ENCODE data around the gene B3GNT5.
A peak's percentile ranks its signal among the peaks of the same experiment; 100 is the strongest.

Gene B3GNT5, protein sequence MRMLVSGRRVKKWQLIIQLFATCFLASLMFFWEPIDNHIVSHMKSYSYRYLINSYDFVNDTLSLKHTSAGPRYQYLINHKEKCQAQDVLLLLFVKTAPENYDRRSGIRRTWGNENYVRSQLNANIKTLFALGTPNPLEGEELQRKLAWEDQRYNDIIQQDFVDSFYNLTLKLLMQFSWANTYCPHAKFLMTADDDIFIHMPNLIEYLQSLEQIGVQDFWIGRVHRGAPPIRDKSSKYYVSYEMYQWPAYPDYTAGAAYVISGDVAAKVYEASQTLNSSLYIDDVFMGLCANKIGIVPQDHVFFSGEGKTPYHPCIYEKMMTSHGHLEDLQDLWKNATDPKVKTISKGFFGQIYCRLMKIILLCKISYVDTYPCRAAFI

DNA sequence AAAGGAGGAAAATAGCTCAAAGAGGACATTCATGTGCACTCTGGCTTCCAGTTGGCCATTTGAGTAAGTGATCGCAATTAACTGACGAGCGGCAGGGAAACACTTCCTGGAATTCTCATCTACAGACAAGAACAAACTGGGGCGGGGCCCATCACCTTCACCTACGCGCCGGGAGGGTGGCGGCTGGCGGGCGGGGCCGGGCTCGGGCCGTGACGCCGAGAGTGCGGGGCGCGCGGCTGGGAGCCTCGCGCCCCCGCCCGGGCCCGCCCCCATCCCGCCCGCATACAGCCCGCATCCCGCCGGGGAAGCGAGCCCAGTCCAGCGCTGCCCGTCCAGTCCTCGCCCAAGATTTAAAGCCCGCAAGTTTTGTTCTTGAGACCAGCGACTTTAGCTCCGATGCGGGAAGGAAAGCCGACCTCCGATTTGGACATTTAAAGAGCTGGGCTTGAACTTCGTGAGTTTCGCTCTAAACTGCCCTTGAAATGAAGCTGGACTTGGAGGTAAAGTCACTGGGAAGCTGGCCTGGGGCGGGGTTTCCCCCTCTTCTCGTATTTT lies at the start of gene B3GNT5:
B3GNT5 (plus strand) TSS at position 281 of the 555 bp plus-strand sequence. CDS start 16,546 bp downstream, outside the sequence.
- Mint-ChIP-seq H3K36me3 (no peaks in the 10 kb centered on the region), H3K27me3 (peaks cover 30% of the 10 kb centered on the region), H3K4me3 (peak within 1 kb of the TSS; percentile 78), H3K27ac (peak within 1 kb of the TSS; percentile 34), H3K9me3 (no peaks in the 10 kb centered on the region), H3K4me1 (no peaks in the 10 kb centered on the region)
- ATAC-seq, result no peak

DNA sequence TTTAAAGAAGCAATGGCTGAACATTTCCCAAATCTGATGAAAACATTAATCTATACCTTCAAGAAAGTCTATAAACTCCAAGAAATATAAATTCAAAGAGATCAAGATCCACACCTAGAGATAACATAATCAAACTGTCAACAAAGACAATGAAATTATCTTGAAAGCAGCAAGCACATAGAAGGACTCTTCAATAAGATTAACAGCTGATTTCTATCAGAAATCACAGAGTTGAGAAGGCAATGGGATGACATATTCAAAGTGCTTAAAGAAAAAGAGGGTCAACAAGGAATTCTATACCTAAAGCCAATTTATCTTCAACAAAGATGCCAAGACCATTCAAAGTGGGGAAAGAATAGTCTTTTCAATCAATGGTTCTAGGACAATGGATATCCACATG lies 49.4 kb upstream of the B3GNT5 start:
- ATAC-seq, result no peak
- Mint-ChIP-seq H3K36me3 (peaks cover 14% of the 10 kb centered on the region), H3K27me3 (peaks cover 45% of the 10 kb centered on the region)

DNA sequence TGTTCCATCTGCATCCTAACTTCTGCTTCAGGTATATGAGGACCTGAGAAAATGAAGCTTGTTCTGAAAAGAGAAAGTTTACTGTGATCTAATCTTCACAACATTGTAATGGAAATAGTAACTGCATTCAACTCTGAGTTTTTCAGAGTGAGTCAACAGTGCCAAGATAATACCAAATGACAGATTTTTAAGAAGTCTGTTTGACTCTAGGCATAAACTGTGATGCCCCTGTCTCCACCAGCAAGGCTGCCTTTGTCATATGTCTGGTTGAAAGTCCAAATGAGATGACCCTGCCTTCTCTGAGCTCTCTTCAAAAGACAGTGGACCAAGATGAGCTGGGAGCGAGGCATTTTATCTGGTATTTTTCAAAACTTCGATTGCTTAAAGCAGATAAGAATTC lies 44.8 kb upstream of the B3GNT5 start:
- Mint-ChIP-seq H3K27ac (no peak overlapping the region), H3K4me1 (peaks cover 15% of the 10 kb centered on the region), H3K4me3 (no peak overlapping the region), H3K36me3 (peaks cover 12% of the 10 kb centered on the region), H3K27me3 (peaks cover 53% of the 10 kb centered on the region), H3K9me3 (peaks cover 10% of the 10 kb centered on the region)
- ATAC-seq, result no peak

More for the DNA sequence above, 49.4 kb upstream of the B3GNT5 start:
- peaks cover 11% of the 10 kb centered on the region for H3K9me3 Mint-ChIP-seq
- no peaks in the 10 kb centered on the region for H3K4me1 Mint-ChIP-seq
- H3K27ac Mint-ChIP-seq, result no peak overlapping the region
- H3K4me3 Mint-ChIP-seq, result no peak overlapping the region

DNA sequence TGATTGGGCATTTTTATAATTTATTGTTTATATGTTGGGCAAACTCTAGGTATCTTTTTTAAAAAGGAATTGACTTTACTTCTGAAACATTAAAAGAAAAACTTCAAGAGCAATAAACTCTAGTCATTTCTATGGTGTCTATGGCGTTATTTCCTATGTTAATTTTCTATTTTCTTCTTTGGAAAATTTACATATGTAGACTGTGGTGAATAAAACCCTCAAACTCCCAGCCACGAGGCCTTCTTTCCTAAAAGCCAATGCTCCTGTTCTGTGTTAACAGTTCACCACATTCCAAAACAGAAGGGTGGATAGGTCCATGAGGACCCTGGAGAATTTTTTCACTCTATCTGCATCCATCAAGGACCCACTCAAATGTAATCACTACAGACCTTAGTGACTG lies 44.3 kb upstream of the B3GNT5 start:
- Mint-ChIP-seq H3K4me3 (no peak overlapping the region), H3K27me3 (peaks cover 49% of the 10 kb centered on the region), H3K9me3 (peaks cover 5% of the 10 kb centered on the region), H3K4me1 (peaks cover 16% of the 10 kb centered on the region), H3K36me3 (peaks cover 7% of the 10 kb centered on the region), H3K27ac (no peak overlapping the region)
- ATAC-seq, result no peak

DNA sequence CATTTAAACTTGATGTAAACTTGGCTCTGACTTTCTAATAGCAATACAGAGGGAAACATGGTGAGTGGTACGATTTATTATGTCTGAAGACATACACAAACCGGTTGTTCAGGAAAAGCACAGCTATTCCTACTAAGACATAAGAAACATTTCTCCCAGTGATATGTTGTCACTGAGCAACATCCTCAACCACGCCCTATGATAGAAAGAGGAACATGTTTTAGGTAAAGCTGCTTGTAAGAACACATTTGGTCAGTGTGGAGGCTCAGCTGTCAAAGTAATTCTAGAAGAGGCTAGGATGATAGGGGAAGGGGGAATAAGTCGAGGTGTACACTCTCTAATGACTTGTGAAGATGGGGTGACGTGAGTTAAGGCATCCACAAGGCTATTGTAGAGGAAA lies 42.7 kb upstream of the B3GNT5 start:
- H3K9me3 Mint-ChIP-seq, result no peaks in the 10 kb centered on the region
- H3K27me3 Mint-ChIP-seq, result peaks cover 48% of the 10 kb centered on the region
- H3K27ac Mint-ChIP-seq, result peak overlapping the region; percentile 1
- H3K4me1 Mint-ChIP-seq, result peaks cover 26% of the 10 kb centered on the region
- H3K36me3 Mint-ChIP-seq, result no peaks in the 10 kb centered on the region
- no peak overlapping the region for H3K4me3 Mint-ChIP-seq
- no peak for ATAC-seq

DNA sequence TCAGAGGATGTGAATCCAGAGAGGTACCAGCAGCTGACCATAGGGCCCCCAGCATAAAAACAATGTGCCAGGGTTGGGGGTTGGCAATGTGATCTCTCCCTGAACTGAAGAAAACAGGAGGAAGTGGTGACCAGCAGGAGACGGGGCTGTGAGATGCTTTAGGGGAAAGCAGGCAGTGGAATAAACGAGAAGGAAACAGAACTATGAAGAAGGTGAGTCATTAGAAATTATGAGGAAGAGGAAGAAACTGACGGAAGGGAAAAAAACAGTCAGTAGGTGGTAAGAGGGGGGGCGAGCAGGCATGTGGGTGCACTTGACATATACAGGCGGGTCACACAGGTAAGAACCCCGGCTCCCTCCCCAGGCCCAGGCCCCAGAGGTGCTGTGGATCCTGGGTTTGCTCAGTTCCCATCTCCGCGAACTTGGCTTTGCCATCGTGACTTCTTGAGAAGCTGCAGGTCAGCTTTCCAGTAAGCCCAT lies 42.2 kb upstream of the B3GNT5 start:
- peak; percentile 49 for ATAC-seq
- H3K27ac Mint-ChIP-seq, result peak overlapping the region; percentile 1
- H3K4me3 Mint-ChIP-seq, result no peak overlapping the region
- H3K27me3 Mint-ChIP-seq, result peaks cover 48% of the 10 kb centered on the region
- H3K4me1 Mint-ChIP-seq, result peaks cover 26% of the 10 kb centered on the region
- no peaks in the 10 kb centered on the region for H3K9me3 Mint-ChIP-seq
- no peaks in the 10 kb centered on the region for H3K36me3 Mint-ChIP-seq

DNA sequence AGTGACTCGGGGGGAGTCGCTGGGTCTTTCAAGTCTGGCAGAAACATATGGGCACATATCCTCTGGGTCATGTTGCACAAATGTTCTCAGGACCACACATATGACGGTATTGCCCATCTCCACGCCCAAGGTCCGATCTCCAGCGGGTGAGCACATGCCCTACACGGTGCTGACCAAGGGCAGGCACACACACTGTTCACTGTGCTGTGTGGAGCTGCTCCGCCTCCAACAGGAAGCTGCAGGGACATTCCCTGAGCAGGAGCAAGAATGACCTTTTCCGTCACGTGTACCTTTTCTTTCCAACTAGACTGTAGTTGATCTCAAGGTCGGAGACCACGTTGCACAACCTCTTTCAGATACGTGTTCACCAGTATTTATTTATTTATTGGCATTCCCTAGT lies 41.7 kb upstream of the B3GNT5 start:
- H3K36me3 Mint-ChIP-seq, result no peaks in the 10 kb centered on the region
- H3K27ac Mint-ChIP-seq, result no peak overlapping the region
- H3K27me3 Mint-ChIP-seq, result peaks cover 46% of the 10 kb centered on the region
- H3K9me3 Mint-ChIP-seq, result no peaks in the 10 kb centered on the region
- ATAC-seq, result no peak
- peaks cover 26% of the 10 kb centered on the region for H3K4me1 Mint-ChIP-seq
- no peak overlapping the region for H3K4me3 Mint-ChIP-seq

DNA sequence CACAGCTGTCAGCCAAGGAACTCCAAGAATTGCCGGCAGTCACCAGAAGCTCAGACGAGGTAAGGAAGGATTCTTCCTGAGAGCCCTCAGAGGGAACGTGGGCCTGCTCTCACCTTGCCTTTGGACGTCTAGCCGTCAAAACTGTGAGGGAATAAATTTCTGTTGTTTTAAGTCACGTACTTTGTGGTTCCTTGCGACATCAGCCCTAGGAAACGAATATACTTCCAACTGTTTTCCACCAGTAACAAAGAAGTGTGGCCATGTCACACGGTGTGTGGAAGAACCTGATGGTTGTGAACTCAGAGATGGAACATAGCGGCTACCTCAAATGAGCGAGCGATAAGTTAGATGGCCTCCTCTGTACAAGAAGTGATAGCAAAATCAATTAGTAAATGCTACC lies 41.0 kb upstream of the B3GNT5 start:
- peaks cover 26% of the 10 kb centered on the region for H3K4me1 Mint-ChIP-seq
- no peaks in the 10 kb centered on the region for H3K9me3 Mint-ChIP-seq
- H3K27ac Mint-ChIP-seq, result no peak overlapping the region

DNA sequence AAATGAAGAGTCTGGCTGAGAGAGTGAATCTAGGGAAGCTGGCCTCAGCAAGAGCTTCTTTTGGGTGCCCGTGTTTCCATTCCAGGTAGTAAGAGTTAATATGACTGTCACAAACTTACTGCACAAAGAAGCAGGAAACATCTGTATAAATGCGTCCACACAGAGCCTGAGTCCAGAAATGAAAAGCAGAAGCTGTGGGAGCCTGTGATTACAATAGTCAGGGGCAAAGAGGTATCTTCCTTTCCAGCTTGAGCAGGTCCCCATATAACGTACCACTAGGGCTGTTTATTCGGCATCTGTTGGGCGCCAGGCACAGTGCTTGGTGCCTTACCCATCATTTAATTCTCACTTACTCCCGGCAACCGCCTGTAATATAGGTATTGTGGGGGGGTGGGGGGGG lies 40.5 kb upstream of the B3GNT5 start:
- ATAC-seq, result peak; percentile 76
- no peaks in the 10 kb centered on the region for H3K36me3 Mint-ChIP-seq
- H3K9me3 Mint-ChIP-seq, result no peaks in the 10 kb centered on the region
- no peak overlapping the region for H3K27ac Mint-ChIP-seq
- peaks cover 45% of the 10 kb centered on the region for H3K27me3 Mint-ChIP-seq
- no peak overlapping the region for H3K4me3 Mint-ChIP-seq
- peaks cover 29% of the 10 kb centered on the region for H3K4me1 Mint-ChIP-seq

More for the DNA sequence above, 41.0 kb upstream of the B3GNT5 start:
- Mint-ChIP-seq H3K27me3 (peaks cover 42% of the 10 kb centered on the region), H3K4me3 (no peak overlapping the region), H3K36me3 (no peaks in the 10 kb centered on the region)
- ATAC-seq, result no peak

DNA sequence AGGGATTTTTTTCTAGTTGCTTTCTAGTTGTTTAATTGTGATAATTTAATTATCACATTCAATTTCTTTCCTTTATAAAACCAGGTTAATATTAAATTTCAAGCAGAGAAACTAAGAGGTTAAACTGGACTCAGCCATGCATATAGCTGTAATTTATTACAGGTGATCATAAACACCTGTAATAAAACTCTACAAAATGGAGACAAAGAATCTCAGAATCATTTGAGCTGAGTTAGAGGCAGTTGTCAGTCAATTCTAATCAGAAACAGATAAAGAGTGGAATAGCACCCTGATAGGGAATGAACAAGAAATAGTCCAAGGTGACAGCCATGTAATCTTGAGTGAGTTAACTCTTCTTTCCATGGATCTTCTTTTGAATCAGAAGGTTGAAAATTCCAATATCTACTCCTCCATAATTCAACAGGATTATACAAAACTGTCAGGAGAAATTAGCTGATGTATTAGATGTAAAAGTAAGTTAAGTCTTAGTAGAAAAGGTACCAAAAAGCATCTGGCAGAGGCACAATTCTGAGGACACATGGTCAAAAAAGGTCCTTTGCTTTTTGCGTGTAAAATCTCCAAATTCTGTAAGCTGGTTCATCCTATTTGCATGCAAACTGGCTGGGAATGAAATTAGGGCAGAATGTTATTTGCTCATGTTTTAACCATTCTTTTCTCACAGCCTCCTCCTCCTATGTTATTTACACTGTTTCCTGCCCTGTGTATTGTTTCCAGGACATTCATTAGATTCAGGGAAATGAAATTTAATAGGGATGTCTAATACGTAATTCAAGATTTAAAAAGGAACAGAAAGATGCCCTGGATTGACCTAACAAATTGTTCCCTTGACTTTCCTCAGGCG lies 39.4 kb upstream of the B3GNT5 start:
- peaks cover 37% of the 10 kb centered on the region for H3K4me1 Mint-ChIP-seq
- no peak overlapping the region for H3K4me3 Mint-ChIP-seq
- no peak for ATAC-seq
- no peaks in the 10 kb centered on the region for H3K36me3 Mint-ChIP-seq
- peak overlapping the region; percentile 31 for H3K27ac Mint-ChIP-seq
- no peaks in the 10 kb centered on the region for H3K9me3 Mint-ChIP-seq
- H3K27me3 Mint-ChIP-seq, result peaks cover 46% of the 10 kb centered on the region

DNA sequence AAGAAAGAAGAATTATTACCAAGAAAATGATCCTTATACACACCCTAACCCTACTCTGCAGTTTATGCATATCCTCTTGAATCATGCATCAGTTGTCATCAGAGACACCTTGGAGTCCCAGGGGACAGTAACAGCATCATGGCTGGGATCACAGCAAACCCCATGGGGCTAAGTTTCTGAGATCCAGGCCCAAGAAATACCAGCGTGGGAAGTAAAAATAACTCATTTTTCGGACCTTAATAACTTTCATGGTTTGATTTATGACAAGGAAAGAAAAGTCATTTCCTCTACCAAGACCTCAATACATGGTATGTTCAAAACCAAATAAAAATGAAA lies 38.8 kb upstream of the B3GNT5 start:
- H3K9me3 Mint-ChIP-seq, result peaks cover 3% of the 10 kb centered on the region

DNA sequence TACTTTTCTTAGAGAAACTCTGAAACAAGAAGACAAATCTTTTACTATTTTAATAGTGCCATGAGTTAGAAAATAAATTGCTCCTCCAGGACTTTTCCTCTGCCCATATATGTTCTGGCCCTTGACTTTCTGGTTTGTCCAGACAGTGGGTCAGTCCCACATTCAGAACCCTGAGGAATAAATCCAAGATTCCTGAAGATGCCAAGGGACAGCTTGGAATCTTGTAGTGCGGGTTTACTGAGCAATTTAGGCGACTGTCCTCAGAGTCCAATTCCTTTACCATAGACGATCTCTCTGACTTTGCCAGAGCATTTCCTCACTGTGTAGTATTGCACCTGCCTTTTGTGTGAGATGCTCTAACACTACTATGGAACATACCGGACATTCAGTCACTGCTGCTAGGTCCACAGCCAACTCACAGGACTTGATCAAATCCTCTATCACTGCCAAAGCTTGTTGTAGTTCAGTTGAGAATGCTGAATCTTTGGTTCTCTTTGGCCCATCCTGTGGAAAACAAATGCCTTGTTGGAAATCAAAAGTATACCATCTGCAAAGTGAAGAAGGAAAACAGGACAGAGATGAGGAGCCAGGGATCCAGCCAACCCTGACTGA lies 37.4 kb upstream of the B3GNT5 start:
- Mint-ChIP-seq H3K27me3 (peaks cover 54% of the 10 kb centered on the region), H3K36me3 (no peaks in the 10 kb centered on the region), H3K4me1 (peaks cover 34% of the 10 kb centered on the region), H3K27ac (no peak overlapping the region), H3K9me3 (peaks cover 3% of the 10 kb centered on the region), H3K4me3 (no peak overlapping the region)
- ATAC-seq, result no peak

More for the DNA sequence above, 38.8 kb upstream of the B3GNT5 start:
- no peak overlapping the region for H3K4me3 Mint-ChIP-seq
- ATAC-seq, result peak; percentile 53
- H3K27ac Mint-ChIP-seq, result peak overlapping the region; percentile 31
- H3K27me3 Mint-ChIP-seq, result peaks cover 52% of the 10 kb centered on the region
- peaks cover 43% of the 10 kb centered on the region for H3K4me1 Mint-ChIP-seq
- no peaks in the 10 kb centered on the region for H3K36me3 Mint-ChIP-seq

DNA sequence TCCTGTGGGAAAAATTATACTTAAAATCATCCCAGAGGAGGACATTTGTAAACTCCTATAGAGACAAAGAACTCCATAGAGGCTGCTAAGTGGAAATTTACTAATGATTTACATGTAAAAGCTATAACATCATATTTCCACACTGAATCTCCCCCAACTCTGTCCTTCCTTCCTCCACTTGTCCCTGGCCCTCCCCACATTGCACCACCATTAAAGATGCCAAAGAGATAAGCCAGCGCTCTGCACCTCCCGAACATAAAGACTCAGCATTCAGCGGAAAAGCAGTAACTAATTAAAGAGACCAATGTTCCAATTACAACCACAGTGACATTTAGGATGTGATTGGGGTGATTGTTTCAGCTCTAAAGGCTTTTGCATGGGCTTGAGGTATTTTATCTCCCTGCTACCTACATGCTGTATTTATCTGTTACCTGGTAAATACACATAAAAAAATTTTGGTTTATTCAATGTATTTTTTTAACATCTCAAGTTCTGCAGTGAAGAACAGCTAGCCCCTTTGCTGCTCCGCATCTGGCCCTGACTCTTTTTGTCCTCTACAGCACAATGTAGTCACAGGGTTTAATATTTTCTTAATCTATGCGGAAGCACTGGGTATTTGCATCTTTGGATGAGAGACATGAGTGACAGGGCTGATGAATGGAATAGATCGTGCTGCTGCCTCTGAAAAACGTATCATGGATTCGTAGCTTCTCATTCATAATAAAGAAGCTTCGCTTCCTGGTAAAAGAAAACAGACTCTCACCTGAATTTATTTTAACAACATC lies 35.3 kb upstream of the B3GNT5 start:
- no peak for ATAC-seq
- H3K9me3 Mint-ChIP-seq, result peaks cover 3% of the 10 kb centered on the region
- H3K27ac Mint-ChIP-seq, result peak overlapping the region; percentile 25
- H3K36me3 Mint-ChIP-seq, result no peaks in the 10 kb centered on the region
- H3K4me3 Mint-ChIP-seq, result no peak overlapping the region
- peaks cover 29% of the 10 kb centered on the region for H3K4me1 Mint-ChIP-seq
- peaks cover 41% of the 10 kb centered on the region for H3K27me3 Mint-ChIP-seq

DNA sequence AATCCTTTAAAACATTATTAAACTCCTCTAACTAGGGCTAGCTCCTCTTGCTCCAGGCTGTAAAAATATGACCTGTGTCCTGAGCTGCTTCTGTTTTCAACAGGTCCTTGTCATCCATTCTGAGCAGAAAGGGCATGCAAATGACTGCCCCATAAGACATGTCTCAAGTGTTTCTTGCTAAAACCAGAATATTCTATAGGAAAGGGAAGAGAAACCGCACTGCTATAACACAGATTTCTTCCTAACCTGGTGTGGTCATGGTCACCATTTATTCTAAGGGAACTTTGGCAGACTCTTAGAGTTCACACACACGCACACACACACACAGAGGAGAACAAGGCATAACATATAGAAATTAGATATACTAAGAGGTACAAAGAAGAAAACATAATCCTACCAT lies 34.2 kb upstream of the B3GNT5 start:
- peak overlapping the region; percentile 25 for H3K27ac Mint-ChIP-seq
- H3K4me1 Mint-ChIP-seq, result peaks cover 28% of the 10 kb centered on the region
- peak overlapping the region; percentile 17 for H3K4me3 Mint-ChIP-seq
- peak; percentile 82 for ATAC-seq
- H3K27me3 Mint-ChIP-seq, result peaks cover 41% of the 10 kb centered on the region
- peaks cover 3% of the 10 kb centered on the region for H3K9me3 Mint-ChIP-seq
- no peaks in the 10 kb centered on the region for H3K36me3 Mint-ChIP-seq

Data from stimulated activated memory B cell treated with anti-CD40 and anti-IgM and Interleukin-4, amounts not matched to agents 10 μg/mL and 1 μg/mL and 100 μg/mL, for 72 hours (primary cell).